Activated T-cell treated with anti-CD3 and anti-CD28 coated beads for 1 hour (primary cell): Measurements from ENCODE around the gene NUDT2.
"Not testable (repeated sequence)": the region's sequence is repeated elsewhere in the genome, so short reads cannot be mapped to it uniquely, and the experiment has no call there.

Experiments
- DNase-seq: peaks from one replicate; pipeline ENCODE4 v3.0.0-alpha.2; 2020; ENCODE audit warnings: low read depth

The NUDT2 gene

GRCh38 chr9:34328987-34329832 is at the start of gene NUDT2, which contains the start of gene KIF24:
NUDT2 (plus strand) TSS chr9:34329569; CDS start chr9:34339040, 9,471 bp downstream.
KIF24 (minus strand) TSS chr9:34329268; CDS start chr9:34311346, 17,922 bp downstream.
- DNase-seq: peak; percentile 87

- no peak for DNase-seq
Observed at GRCh38 chr9:34282096-34282495, 47.3 kb upstream of the NUDT2 start.

DNA sequence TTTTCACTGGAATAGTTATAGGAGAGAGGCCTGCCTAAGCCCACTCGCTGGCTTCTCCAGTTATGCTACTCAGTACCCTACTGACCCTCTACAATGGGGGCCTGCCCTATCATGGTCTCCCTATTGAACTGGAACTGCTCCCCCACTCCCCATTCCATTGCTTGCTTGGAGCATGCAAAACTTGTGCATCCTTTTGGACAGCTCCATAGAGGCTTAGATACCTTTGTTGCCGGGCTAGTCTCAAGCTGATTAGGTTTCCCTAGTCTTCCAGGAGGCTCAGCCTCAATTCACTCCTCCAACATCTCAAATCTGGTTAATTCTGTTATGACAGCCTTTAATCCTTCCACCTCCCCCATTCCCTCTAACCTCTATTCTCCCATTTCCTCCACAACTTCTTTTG is 40.2 kb upstream of the NUDT2 start:
- no peak for DNase-seq

GRCh38 chr9:34291023-34291422 is 38.3 kb upstream of the NUDT2 start:
- DNase-seq: no peak

DNA sequence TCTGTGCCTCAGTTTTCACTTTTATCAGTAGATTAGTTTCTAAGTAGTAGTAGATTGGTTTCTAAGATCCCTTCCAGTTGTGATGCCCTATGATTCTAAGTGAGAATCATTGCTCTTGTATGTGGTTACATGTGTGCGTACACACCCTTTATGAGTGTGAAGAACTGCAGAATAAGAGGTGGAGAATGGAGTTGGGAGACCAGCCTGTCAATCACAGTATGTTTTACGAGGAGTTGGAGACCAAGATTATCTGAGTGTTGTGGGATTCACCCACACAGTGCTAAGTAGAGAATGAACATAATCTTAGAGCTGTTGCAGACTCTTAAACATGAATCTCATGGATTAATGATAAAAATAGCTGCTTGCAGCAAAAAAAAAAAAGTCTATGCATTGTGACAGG is 37.9 kb upstream of the NUDT2 start:
- DNase-seq: no peak

- DNase-seq: no peak
Observed at GRCh38 chr9:34292552-34292951, 36.8 kb upstream of the NUDT2 start.

DNA sequence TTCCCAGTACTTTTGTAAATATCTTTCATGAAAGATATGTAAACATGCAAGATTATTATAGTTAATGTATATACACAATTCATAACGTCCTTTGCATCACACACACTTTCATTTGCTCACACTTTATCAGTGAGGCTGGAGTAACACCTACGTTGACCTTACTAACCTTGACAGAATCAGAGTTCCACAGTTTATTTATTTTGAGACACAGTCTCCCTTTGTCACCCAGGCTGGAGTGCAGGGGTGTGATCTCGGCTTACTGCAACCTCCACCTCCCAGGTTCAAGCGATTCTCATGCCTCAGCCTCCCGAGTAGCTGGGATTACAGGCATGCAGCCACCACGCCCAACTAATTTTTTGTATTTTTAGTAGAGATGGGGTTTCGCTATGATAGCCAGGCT is 28.3 kb upstream of the NUDT2 start:
- not testable (repeated sequence) for DNase-seq

DNA sequence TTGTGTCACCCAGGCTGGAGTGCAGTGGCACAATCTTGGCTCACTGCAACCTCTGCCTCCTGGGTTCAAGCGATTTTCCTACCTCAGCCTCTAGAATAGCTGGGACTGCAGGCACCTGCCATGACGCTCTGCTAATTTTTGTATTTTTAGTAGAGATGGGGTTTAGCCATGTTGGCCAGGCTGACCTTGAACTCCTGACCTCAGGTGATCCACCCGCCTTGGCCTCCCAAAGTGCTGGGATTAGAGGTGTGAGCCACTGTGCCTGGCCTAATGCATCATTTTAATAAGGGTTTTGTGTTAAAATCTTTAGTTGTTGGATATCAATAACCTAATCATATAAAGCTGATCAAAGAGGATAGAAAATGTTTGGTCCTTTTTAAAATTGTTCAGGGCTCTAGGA is 21.1 kb upstream of the NUDT2 start:
- DNase-seq: not testable (repeated sequence)

GRCh38 chr9:34310215-34310614 is 19.2 kb upstream of the NUDT2 start:
- DNase-seq: no peak

DNA sequence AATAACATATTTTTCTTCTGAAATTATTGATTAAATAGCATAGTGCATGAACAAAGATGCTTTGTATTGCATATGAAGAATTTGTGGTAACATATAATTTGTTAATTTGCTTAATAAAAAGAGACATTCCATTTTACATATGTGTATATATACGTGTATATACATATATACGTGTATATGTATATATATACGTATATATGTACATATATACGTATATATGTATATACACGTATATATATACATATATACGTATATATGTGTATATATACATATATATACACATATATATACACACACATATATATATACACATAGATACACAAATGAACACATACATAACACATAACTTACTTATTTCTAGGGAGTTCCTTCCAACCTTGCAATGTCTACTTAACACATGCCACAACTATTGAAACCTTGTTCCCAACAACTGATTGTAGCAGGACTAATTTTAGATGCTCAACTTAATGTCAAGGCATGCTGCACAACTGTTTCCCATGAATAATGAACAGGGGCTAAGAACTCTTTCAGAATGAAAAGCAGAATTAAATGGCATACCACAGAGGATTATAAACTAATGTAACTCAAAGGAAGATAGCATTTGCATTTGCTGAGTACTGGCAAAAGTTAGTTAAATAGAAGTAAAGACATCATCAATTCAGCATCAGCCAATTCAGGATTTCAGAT is 17.7 kb upstream of the NUDT2 start:
- DNase-seq: no peak

DNA sequence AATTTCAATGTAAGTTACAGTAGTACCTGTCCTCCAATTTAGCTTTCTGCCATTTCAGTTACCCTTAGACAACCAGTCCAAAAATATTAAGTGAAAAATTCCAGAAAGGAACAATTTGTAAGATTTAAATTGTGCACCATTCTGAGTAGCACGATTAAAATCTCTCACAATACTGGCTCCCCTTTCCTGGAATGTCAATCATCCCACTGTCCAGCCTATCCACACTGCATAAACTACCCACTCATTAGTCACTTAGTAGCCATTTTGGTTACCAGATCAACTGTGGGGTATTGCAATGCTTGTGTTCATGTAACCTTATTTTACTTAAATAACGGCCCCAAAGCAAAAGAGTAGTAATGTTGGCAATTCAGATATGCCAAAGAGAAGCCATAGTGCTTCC is 11.9 kb upstream of the NUDT2 start:
- no peak for DNase-seq

GRCh38 chr9:34318163-34318790 is 11.1 kb upstream of the NUDT2 start:
- DNase-seq: no peak

DNA sequence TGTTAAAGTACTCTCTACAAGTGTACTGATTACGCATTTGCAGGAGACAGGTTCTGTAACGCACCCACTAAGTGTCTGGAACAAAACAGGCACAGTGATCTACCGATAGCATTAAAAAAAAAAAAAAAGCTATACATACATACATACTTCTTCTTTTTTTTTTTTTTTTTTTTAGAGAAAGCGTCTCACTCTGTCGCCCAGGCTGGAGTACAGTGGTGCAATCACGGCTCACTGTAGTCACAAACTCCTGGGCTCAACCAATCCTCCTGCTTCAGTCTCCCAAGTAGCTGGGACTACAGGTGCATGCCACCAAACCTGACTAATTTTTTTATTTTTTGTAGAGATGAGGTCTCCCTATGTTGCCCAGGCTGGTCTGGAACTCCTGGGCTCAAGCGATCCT is 7.9 kb upstream of the NUDT2 start:
- no peak for DNase-seq

DNA sequence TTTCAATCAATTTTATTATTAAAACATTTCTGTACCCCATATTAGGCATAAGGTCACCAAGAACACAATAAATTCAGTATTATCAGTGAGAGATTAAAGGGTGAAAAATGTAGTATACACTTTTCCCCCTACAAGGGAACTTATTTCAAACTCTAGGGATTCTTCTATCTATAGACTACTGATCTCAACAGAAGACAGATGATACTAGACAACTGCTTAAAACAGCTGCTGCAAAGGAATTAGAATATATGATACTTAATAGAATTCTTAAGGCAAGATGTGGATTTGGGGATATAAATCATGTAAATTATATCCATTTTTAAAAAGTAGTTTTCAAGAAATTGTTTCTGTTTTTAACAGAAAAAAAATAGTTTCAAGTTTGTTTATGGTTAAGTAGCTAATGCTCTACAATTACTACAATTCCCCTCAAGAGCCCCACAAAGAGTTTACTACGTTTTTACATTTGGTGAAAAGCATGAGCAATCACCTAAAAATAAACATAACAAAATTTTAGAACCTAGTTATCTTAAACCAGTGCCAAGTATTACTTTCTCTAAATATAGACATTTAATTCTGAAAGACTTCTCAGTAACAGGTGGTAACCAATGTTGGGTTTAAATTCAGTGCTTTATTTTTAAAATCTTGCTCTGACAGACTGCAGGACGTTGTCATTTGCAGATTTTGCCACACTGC is 6.3 kb upstream of the NUDT2 start:
- DNase-seq: no peak

GRCh38 chr9:34326690-34327089 is 2.7 kb upstream of the NUDT2 start:
- no peak for DNase-seq

- DNase-seq: no peak
Observed at GRCh38 chr9:34328500-34328986, 826 bp upstream of the NUDT2 start.

- DNase-seq: no peak
Observed at GRCh38 chr9:34331196-34331595, 1.8 kb downstream of the NUDT2 start.

GRCh38 chr9:34332076-34332964 is 3.0 kb downstream of the NUDT2 start:
- no peak for DNase-seq

- DNase-seq: no peak
Observed at GRCh38 chr9:34333836-34334235, 4.5 kb downstream of the NUDT2 start.

DNA sequence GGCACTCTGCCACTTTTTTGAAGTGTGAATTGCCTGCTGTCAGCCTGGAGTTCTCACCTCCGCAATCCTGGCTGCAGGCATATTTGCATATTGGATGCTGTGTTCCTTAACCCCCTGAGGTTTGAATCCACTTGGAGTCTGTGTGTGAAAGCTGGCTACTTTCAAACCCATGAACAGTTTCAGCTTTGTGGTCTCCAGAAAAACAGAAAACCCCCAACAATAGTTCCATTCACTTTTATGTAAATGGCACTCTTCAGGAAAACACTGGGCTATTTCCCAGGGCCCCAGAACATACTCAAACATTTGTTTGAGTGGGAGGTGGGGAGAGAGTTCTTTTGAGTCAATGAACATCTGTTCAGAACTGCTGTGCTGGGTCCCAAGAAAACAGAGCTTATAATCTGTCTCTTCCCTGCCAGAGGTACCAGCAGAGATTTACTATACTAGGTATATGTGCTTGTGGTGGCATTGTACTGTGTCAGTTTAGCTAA is 5.0 kb downstream of the NUDT2 start:
- no peak for DNase-seq

DNA sequence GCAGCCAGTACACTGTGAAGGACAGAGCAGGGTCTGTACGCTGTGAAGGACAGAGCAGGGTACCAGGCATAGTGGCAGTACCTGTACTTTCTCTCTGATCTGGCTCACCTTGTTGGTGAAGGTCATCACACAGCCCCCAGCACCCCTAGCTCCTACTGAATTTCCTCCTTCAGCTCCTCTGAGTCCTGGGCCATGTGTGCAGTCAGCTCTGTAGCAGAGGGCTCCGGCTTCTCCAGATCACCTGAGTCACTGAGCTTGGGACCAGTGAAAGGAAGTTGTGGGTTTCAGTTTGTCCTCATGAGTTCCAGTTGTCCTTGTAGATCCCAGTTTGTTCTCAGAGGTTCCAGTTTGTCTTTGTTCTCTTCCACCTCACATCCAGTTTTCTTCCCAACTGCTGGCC is 5.5 kb downstream of the NUDT2 start:
- DNase-seq: no peak
